Colonic mucosa (tissue), 4 donors: Measurements from ENCODE around the gene NAPA. TPM values are rescaled to one million over a fixed set of nuclear protein-coding genes. Genes with fewer than 3 reads are reported as not detected.

ENCODE experiments used
- DNase-seq: peaks from one replicate; pipeline ENCODE4 v3.0.0-alpha.2; 2020
- H3K27ac ChIP-seq: fragments of 200-600 bp; one replicate; pipeline ENCODE4 v1.8.0; 2021
- H3K27me3 ChIP-seq: fragments of 200-600 bp; one replicate; pipeline ENCODE4 v1.8.0; 2021
- H3K36me3 ChIP-seq: fragments of 200-600 bp; one replicate; pipeline ENCODE4 v1.8.0; 2021
- H3K4me1 ChIP-seq: fragments of 200-600 bp; one replicate; pipeline ENCODE4 v1.8.0; 2021; ENCODE audit warnings: mild to moderate bottlenecking
- H3K4me3 ChIP-seq: fragments of 200-600 bp; one replicate; pipeline ENCODE4 v1.8.0; 2021
- H3K9ac ChIP-seq, 2 donors: one replicate each; pipeline ENCODE4 v1.7.0; 2013; ENCODE audit warnings: control low read depth in 2 of 2, low read depth in 2 of 2, low read length in 2 of 2
- H3K9me3 ChIP-seq: fragments of 200-600 bp; one replicate; pipeline ENCODE4 v1.8.0; 2021
- intact Hi-C: fragments of 100-400 bp; cut with DNase I; formaldehyde crosslinking; loops from one replicate; pipeline ENCODE4 v1.14.1; 2022
- total RNA-seq, 2 donors: library from RNA; stranded (reverse); fragmentation: NEBNext Ultra II Directional in 1 of 2; extraction: Animal tissue kit (Norgen Biotek cat#: 25700) in 1 of 2; gene quantifications; one replicate each; pipeline ENCODE4 v1.2.1, GENCODE V29; 2021
- TF ChIP-seq, protein P1 (sequence below): fragments of 200-600 bp; IDR thresholded peaks from one replicate; pipeline ENCODE4 v1.8.0; 2022; ENCODE audit warnings: antibody characterized with exemption, mild to moderate bottlenecking
- donor health status: healthy.
- donor health status: DM: no; HTN: no; CAD: no.
- donor health status: DM: no; HTN: no; CAD: no.

The NAPA gene
- total RNA-seq, 2 donors from 2014 or later: 111 to 115 TPM

- TF ChIP-seq, protein P1, sequence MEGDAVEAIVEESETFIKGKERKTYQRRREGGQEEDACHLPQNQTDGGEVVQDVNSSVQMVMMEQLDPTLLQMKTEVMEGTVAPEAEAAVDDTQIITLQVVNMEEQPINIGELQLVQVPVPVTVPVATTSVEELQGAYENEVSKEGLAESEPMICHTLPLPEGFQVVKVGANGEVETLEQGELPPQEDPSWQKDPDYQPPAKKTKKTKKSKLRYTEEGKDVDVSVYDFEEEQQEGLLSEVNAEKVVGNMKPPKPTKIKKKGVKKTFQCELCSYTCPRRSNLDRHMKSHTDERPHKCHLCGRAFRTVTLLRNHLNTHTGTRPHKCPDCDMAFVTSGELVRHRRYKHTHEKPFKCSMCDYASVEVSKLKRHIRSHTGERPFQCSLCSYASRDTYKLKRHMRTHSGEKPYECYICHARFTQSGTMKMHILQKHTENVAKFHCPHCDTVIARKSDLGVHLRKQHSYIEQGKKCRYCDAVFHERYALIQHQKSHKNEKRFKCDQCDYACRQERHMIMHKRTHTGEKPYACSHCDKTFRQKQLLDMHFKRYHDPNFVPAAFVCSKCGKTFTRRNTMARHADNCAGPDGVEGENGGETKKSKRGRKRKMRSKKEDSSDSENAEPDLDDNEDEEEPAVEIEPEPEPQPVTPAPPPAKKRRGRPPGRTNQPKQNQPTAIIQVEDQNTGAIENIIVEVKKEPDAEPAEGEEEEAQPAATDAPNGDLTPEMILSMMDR: no peak
- H3K4me3 ChIP-seq: no peak overlapping the region
- no peak for DNase-seq
- no peaks in the 10 kb centered on the region for H3K4me1 ChIP-seq
- H3K27me3 ChIP-seq: peaks cover 4% of the 10 kb centered on the region
- no peaks in the 10 kb centered on the region for H3K9me3 ChIP-seq
- H3K9ac ChIP-seq: no peak overlapping the region
- intact Hi-C loops: no loop called here
- no peaks in the 10 kb centered on the region for H3K36me3 ChIP-seq
- H3K27ac ChIP-seq: no peak overlapping the region
These were observed 27.2 kb upstream of the NAPA start for GRCh38 chr19:47542030-47542475.

- H3K4me3 ChIP-seq: no peak overlapping the region
- DNase-seq: no peak
- no peaks in the 10 kb centered on the region for H3K36me3 ChIP-seq
- intact Hi-C loops: no loop called here
- TF ChIP-seq, protein P1: no peak
- H3K27ac ChIP-seq: no peak overlapping the region
- H3K27me3 ChIP-seq: peaks cover 4% of the 10 kb centered on the region
- no peaks in the 10 kb centered on the region for H3K9me3 ChIP-seq
- H3K4me1 ChIP-seq: no peaks in the 10 kb centered on the region
- H3K9ac ChIP-seq: no peak overlapping the region
These were observed 26.7 kb upstream of the NAPA start for GRCh38 chr19:47541518-47541917.

- TF ChIP-seq, protein P1: no peak
- peaks cover 4% of the 10 kb centered on the region for H3K27me3 ChIP-seq
- intact Hi-C loops: no loop called here
These were observed 25.9 kb upstream of the NAPA start for GRCh38 chr19:47540748-47541147.

GRCh38 chr19:47539747-47540311, 25.0 kb upstream of the NAPA start:
- Histone ChIP-seq H3K9me3 (no peaks in the 10 kb centered on the region), H3K4me3 (no peak overlapping the region), H3K4me1 (no peaks in the 10 kb centered on the region), H3K27me3 (no peaks in the 10 kb centered on the region), H3K9ac (no peak overlapping the region), H3K27ac (no peak overlapping the region), H3K36me3 (no peaks in the 10 kb centered on the region)
- TF ChIP-seq, protein P1: no peak
- intact Hi-C loops: no loop called here
- DNase-seq: no peak

More at GRCh38 chr19:47540748-47541147, 25.9 kb upstream of the NAPA start:
- H3K9ac ChIP-seq: no peak overlapping the region
- no peaks in the 10 kb centered on the region for H3K36me3 ChIP-seq
- no peak overlapping the region for H3K27ac ChIP-seq
- no peaks in the 10 kb centered on the region for H3K9me3 ChIP-seq
- no peaks in the 10 kb centered on the region for H3K4me1 ChIP-seq
- no peak for DNase-seq
- H3K4me3 ChIP-seq: no peak overlapping the region

DNA sequence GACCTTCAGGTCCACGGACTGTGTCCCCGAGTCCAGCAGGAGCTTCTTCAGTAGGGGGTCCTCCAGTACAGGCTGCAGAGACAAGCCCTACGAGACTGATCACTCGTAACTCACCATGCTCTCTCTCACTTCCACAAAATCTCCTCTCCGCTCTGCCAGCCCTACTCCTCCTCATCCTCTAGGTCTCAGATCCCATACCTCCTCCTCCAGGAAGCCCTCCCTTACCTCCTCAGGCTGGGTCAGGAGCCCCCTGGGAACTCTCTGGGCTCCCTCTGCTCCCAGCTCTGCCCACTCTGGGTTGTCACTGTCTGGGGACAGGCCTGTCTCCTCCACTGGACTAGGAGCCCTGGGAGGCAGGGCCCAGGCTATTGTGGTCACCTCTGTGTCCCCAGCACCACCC, 23.9 kb upstream of the NAPA start:
- no peaks in the 10 kb centered on the region for H3K36me3 ChIP-seq
- intact Hi-C loops: no loop called here
- TF ChIP-seq, protein P1: no peak
- no peak overlapping the region for H3K9ac ChIP-seq
- no peaks in the 10 kb centered on the region for H3K9me3 ChIP-seq
- H3K4me3 ChIP-seq: no peak overlapping the region
- H3K27me3 ChIP-seq: no peaks in the 10 kb centered on the region
- no peak for DNase-seq
- no peaks in the 10 kb centered on the region for H3K4me1 ChIP-seq
- no peak overlapping the region for H3K27ac ChIP-seq
